Measurements from ENCODE around the gene NF1.

- TF ChIP-seq CTCF (IDR thresholded peaks at IDR 0.05), result no peak
- no peak for TF ChIP-seq POLR2A (IDR thresholded peaks at IDR 0.05)
These were observed 64.1 kb downstream of the NF1 start for GRCh38 chr17:31158746-31159377.

Measured in heart left ventricle (tissue), 13 donors.